GM19455 (cell line): ENCODE results near the gene PGBD5.

ENCODE experiments used
- ATAC-seq: cut with Tn5 transposase; IDR thresholded peaks from one replicate; pipeline ENCODE4 v1.9.1; 2021; ENCODE audit not compliant: unreplicated experiment

The PGBD5 gene

GRCh38 chr1:230283678-230284077 is 142.5 kb downstream of the PGBD5 start:
- no peak for ATAC-seq

- no peak for ATAC-seq
Observed at GRCh38 chr1:230282157-230282556, 144.0 kb downstream of the PGBD5 start.

GRCh38 chr1:230281556-230281955 is 144.6 kb downstream of the PGBD5 start:
- ATAC-seq: no peak

- no peak for ATAC-seq
Observed at GRCh38 chr1:230280906-230281413, 145.2 kb downstream of the PGBD5 start.

- no peak for ATAC-seq
Observed at GRCh38 chr1:230280054-230280795, 145.9 kb downstream of the PGBD5 start.

GRCh38 chr1:230279583-230279945 is 146.6 kb downstream of the PGBD5 start:
- ATAC-seq: no peak

GRCh38 chr1:230278871-230279582 is 147.1 kb downstream of the PGBD5 start:
- ATAC-seq: no peak

- ATAC-seq: no peak
Observed at GRCh38 chr1:230278376-230278775, 147.8 kb downstream of the PGBD5 start.

- ATAC-seq: no peak
Observed at GRCh38 chr1:230277201-230278025, 148.7 kb downstream of the PGBD5 start.

GRCh38 chr1:230276401-230276800 is 149.7 kb downstream of the PGBD5 start:
- no peak for ATAC-seq

- no peak for ATAC-seq
Observed at GRCh38 chr1:230274254-230274653, 151.9 kb downstream of the PGBD5 start.

GRCh38 chr1:230273141-230273710 is 152.9 kb downstream of the PGBD5 start:
- no peak for ATAC-seq

- no peak for ATAC-seq
Observed at GRCh38 chr1:230272557-230272956, 153.6 kb downstream of the PGBD5 start.

- no peak for ATAC-seq
Observed at GRCh38 chr1:230271300-230272035, 154.7 kb downstream of the PGBD5 start.

- peak; percentile 48 for ATAC-seq
Observed at GRCh38 chr1:230270559-230271281, 155.4 kb downstream of the PGBD5 start.

GRCh38 chr1:230270185-230270558 is 156.0 kb downstream of the PGBD5 start:
- no peak for ATAC-seq

- no peak for ATAC-seq
Observed at GRCh38 chr1:230268371-230269170, 157.6 kb downstream of the PGBD5 start.

GRCh38 chr1:230267338-230268065 is 158.6 kb downstream of the PGBD5 start:
- no peak for ATAC-seq
